ENCODE data around the gene SH2D3C.
"Not testable (repeated sequence)": the region's sequence is repeated elsewhere in the genome, so short reads cannot be mapped to it uniquely, and the experiment has no call there.

Gene SH2D3C

GRCh38 chr9:127789179-127789578 lies 10.7 kb upstream of the SH2D3C start:
- no peak overlapping the region for H3K4me3 ChIP-seq
- peak overlapping the region in 1 of 21 experiments; percentile 5 for H3K27ac ChIP-seq

GRCh38 chr9:127788337-127789011 lies 10.0 kb upstream of the SH2D3C start:
- H3K4me3 ChIP-seq: no peak overlapping the region
- H3K27ac ChIP-seq: peak overlapping the region in 5 of 21 experiments; percentile 15 to 53 (median 33)

DNA sequence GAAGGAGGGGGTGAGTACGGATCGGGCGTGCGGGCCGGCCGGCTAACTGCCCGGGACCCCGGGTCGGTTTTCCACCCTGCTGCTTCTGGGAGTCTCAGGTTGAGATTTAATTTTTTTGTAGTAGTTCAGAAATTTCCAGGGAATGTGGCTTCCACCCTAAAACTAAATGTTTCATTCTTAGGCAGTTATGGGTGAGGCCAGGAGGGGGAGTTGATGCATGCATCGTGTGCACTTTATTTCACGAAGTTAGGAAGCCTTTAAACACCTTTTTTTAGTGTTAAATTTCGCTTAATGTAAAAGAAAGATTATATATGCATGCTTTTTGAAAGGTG lies 8.3 kb upstream of the SH2D3C start:
- Histone ChIP-seq H3K4me3 (peak overlapping the region; percentile 85 to 100 (median 97)), H3K27ac (peak overlapping the region in 20 of 21 experiments; percentile 86 to 99 (median 96))

DNA sequence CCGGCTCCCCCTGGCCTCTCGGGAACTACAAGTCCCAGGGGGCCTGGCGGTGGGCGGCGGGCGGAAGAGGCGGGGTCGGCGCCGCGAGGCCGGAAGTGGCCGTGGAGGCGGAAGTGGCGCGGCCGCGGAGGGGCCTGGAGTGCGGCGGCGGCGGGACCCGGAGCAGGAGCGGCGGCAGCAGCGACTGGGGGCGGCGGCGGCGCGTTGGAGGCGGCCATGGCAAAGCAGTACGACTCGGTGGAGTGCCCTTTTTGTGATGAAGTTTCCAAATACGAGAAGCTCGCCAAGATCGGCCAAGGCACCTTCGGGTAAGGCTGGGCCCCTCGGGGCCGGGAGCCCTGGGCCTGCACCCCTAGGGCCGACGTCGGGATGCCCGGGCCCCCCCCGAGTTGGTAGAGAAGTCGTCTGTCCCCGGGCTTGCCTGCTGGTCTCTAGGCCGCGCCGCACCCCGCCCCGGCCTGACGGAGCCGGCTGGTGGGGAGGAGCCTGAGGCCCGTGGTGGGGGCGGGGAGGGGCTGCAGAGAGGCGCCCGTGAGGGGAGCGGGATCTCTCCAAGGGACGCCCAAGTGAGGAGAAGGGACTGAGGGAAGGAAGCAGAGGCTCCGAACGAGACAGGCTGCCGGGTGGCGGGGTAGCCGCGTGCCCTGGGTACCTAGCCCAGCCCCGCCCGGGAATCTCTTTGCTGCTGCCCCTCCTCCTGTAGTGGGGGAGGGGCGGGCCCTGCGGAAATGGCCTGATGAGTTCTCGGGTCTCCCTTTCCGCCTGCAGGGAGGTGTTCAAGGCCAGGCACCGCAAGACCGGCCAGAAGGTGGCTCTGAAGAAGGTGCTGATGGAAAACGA lies 7.7 kb upstream of the SH2D3C start, which contains the start of gene CDK9:
Gene CDK9, plus strand, starts transcription at position 102 of the 840 bp plus-strand sequence. Its CDS starts 115 bp downstream, at position 217.
- Histone ChIP-seq H3K4me3 (peak within 1 kb of the TSS; percentile 85 to 100 (median 97)), H3K27ac (peak within 1 kb of the TSS; percentile 86 to 99 (median 96))

DNA sequence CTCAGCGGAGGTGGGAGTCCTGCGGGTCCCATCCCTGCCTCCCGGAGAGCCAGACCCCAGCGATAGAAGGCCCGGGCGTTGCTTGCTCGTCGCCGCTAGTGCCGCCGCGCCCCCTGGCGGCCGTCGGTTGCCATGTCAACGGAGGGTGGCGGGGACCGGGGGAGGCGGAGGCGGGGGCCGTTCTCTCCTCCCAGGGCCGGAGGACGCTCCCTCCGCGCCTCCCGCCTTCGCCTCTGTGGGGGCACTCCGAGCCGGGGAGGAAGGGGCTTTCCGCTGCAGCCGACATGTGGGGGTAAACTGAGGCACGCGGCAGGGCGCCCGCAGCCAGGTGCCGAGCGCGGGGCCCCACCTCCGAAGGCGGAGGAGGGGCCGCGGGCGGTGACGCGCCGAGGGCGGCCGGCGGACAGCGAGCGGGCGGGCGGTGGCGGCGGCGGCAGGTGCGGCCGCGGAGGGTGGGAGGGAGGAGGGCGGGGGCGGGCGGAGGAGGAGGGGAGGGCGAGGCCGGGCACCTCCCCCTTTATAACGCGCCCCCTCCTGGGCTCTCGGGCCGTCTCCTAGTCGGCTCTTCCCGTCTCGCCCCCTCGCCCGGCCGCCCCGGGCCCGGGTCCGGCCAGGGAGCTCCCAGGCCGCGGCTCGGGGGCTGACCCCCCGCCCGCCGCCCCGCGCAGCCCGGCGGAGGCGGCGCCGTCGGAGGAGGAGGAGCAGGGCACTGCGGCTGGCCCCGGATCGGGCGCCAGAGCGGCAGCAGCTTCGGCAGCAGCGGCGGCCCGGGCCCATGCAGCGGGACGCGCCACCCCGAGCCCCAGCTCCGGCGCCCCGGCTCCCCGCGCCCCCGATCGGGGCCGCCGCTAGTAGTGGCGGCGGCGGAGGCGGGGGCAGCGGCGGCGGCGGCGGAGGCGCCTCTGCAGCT lies 6.8 kb upstream of the SH2D3C start:
- Histone ChIP-seq H3K4me3 (peak overlapping the region; percentile 85 to 100 (median 97)), H3K27ac (peak overlapping the region; percentile 78 to 99 (median 94))

- Histone ChIP-seq H3K27ac (peak overlapping the region in 20 of 21 experiments; percentile 57 to 99 (median 94)), H3K4me3 (no peak overlapping the region)
Observed at GRCh38 chr9:127783111-127784008, 4.9 kb upstream of the SH2D3C start.

- H3K27ac ChIP-seq: peak overlapping the region in 9 of 21 experiments; percentile 4 to 97 (median 65)
Observed at GRCh38 chr9:127781806-127782205, 3.3 kb upstream of the SH2D3C start.

GRCh38 chr9:127780909-127781308 lies 2.4 kb upstream of the SH2D3C start:
- H3K4me3 ChIP-seq: not testable (repeated sequence)
- H3K27ac ChIP-seq: peak overlapping the region in 13 of 21 experiments; percentile 9 to 97 (median 65)

More at GRCh38 chr9:127781806-127782205, 3.3 kb upstream of the SH2D3C start:
- H3K4me3 ChIP-seq: no peak overlapping the region

DNA sequence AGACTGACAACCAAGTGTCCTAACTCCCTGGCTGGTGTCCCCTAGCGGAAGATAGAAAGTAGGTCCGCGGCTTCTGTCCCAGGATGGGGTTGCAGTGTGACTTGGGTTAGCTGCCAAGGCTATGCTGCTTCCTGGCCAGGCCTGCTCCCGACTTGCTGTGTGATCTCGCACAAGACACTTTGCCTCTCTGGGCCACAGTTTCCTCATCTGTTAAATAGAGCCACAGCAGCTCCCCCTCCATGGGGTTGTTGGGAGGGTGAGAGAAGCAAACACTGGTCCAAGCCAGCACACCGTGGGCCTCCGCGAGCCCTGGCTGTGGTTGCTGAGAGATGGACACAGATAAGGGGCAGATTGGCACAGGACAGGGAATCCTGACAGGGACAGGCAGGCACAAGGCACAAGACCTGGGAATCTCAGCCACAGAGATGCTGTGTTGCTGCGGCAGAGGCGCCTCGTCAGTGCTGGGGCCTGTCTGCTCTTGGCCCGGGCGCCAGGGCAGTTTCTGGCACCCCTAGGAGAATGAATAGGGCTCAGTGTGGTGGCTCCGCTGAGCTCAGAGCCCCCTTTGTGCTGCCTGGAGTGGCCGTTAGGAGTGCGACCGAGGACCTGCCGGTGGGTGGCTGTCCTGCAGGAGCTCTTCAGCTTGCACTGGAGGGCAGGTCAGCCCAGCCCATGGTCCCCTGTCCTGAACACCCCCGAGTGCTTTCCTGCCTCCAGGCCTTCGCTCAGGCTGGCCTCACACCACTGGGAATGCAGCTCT lies 1.8 kb upstream of the SH2D3C start:
- Histone ChIP-seq H3K4me3 (no peak overlapping the region), H3K27ac (peak overlapping the region in 14 of 21 experiments; percentile 23 to 97 (median 73))

DNA sequence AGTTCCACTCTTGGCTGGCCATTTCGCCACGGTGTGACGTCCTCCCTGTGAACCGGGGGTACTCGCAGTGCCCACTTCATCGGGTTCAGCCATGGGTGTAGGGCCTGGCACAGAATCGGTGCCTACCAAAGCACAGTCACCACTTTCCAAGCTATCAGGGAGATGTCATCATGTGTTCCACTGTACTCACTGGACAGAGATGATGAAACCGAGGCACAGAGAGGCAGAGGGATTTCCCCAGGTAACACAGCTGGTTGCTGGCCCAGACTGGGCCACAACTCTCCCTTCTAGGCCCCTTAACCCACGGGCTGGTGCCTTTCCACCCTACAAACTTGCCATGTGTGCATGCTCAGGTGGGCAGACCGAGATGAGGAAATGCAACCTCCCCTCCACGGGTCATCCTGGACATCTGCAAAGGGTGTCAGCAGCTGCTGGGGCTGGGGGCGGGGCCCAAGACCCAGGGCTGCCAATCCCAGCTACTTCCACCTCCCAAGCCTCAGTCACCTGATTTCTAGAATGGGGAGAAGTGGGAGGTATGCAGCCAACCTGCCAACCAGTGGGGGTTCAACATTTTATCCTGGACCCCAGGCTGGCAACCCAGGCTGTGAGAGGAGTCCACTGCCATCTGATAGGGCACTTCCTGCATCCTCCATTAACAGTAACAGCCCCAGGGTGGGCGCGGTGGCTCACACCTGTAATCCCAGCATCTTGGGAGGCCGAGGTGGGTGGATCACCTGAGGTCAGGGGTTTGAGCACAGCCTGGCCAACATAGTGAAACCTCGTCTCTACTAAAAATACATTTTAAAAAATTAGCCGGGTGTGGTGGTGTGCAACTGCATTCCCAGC lies 893 bp upstream of the SH2D3C start:
- Histone ChIP-seq H3K4me3 (peak overlapping the region in 6 of 7 experiments; percentile 20 to 46 (median 34)), H3K27ac (peak overlapping the region in 20 of 21 experiments; percentile 7 to 97 (median 79))

GRCh38 chr9:127777368-127777980 lies 992 bp downstream of the SH2D3C start:
- Histone ChIP-seq H3K27ac (peak overlapping the region in 16 of 21 experiments; percentile 14 to 97 (median 80)), H3K4me3 (peak overlapping the region; percentile 20 to 46 (median 33))

- H3K4me3 ChIP-seq: peak overlapping the region; percentile 20 to 46 (median 33)
- peak overlapping the region in 19 of 21 experiments; percentile 8 to 97 (median 67) for H3K27ac ChIP-seq
Observed at GRCh38 chr9:127776924-127777289, 1.6 kb downstream of the SH2D3C start.

- Histone ChIP-seq H3K4me3 (peak overlapping the region; percentile 20 to 46 (median 33)), H3K27ac (peak overlapping the region in 18 of 21 experiments; percentile 14 to 97 (median 68))
Observed at GRCh38 chr9:127776195-127776923, 2.1 kb downstream of the SH2D3C start.

DNA sequence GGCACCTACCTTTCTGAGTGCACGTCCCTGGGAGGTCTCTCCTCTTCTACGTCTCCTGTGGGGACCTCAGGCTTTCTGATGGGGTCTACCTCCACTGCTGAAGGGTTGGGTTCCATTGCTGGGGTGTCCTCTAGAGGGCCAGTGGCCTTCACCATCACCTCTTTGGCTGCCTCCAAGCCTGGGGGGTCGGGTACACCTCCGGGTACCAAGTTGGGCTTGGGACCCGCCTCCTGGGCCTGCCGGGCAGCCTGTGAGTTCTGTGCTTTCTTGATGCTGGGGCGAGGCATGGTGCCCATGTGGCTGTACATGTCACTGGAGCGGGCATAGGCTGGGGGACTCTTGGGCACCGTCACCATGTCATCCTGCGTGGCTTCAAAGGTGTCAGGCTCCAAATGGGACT lies 4.5 kb downstream of the SH2D3C start:
- H3K4me3 ChIP-seq: no peak overlapping the region
- no peak overlapping the region for H3K27ac ChIP-seq

GRCh38 chr9:127773272-127773671 lies 5.2 kb downstream of the SH2D3C start:
- H3K27ac ChIP-seq: peak overlapping the region in 2 of 21 experiments; percentile 16 to 30
- no peak overlapping the region for H3K4me3 ChIP-seq

DNA sequence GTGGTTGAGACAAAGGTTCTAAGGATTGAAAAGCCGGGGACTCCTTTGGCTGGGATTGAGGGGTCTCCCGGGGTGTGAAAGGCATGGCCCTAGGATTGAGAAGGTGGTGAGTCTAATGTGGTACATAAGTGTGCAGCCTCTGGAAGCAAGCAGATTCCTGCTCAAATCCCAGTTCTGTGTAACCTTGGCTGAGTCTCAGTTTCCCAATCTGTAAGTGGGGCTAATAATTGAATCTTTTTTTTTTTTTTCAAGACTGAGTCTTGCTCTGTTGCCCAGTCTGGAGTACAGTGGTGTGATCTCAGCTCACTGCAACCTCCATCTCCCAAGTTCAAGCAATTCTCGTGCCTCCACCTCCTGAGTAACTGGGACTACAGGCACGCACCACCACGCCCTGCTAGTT lies 5.9 kb downstream of the SH2D3C start:
- no peak overlapping the region for H3K4me3 ChIP-seq
- peak overlapping the region in 1 of 21 experiments; percentile 30 for H3K27ac ChIP-seq
